HepG2 (cell line): Measurements from ENCODE around the gene GDF11. TPM values are rescaled to one million over a fixed set of nuclear protein-coding genes. Genes with fewer than 3 reads are reported as not detected.

Experiments
- ARNTL ChIP-seq: sonication (generic); formaldehyde crosslinking; IDR thresholded peaks from 2 replicates; pipeline ENCODE4 v1.4.0; 2020; ENCODE audit warnings: mild to moderate bottlenecking, missing genetic modification reagents
- ATF1 ChIP-seq: IDR thresholded peaks from 2 replicates; pipeline ENCODE4 v1.6.1; 2016; ENCODE audit warnings: mild to moderate bottlenecking, control low read depth
- CBX5 ChIP-seq: sonication (generic); formaldehyde crosslinking; IDR thresholded peaks from 2 replicates; pipeline ENCODE4 v1.4.0; 2020; ENCODE audit warnings: missing genetic modification reagents, borderline replicate concordance
- MEIS1 ChIP-seq: sonication (generic); formaldehyde crosslinking; IDR thresholded peaks from 2 replicates; pipeline ENCODE4 v1.9.0; 2021; ENCODE audit warnings: mild to moderate bottlenecking, missing genetic modification reagents, moderate library complexity, borderline replicate concordance
- NR2F1 ChIP-seq, 2 experiments: fragments of 450-650 bp in 1 of 2; formaldehyde crosslinking in 1 of 2; IDR thresholded peaks; 2 replicates each; pipeline versions ENCODE4 v1.5.0 to v1.6.1; 2016 to 2020; ENCODE audit warnings: mild to moderate bottlenecking in 1 of 2, missing compliant biosample characterization in 1 of 2, missing genetic modification reagents in 1 of 2, moderate library complexity in 1 of 2
- POGK ChIP-seq: sonication (generic); formaldehyde crosslinking; conservative IDR thresholded peaks from 2 replicates; pipeline ENCODE4 v1.8.0; 2022; ENCODE audit warnings: mild to moderate bottlenecking, moderate library complexity, missing genetic modification reagents
- SRSF4 ChIP-seq: fragments of 200-400 bp; formaldehyde crosslinking; IDR thresholded peaks from one replicate; pipeline ENCODE4 v1.6.1; 2018; ENCODE audit warnings: mild to moderate bottlenecking, low read depth, low read length, moderate library complexity; ENCODE audit not compliant: poor library complexity, severe bottlenecking
- SUZ12 ChIP-seq: fragments of 150-350 bp; IDR thresholded peaks from 2 replicates; pipeline ENCODE4 v1.6.1; 2014; ENCODE audit warnings: low read depth, low read length
- TARDBP ChIP-seq: sonication (generic); formaldehyde crosslinking; IDR thresholded peaks from 2 replicates; pipeline ENCODE4 v1.8.0; 2022; ENCODE audit warnings: mild to moderate bottlenecking, missing genetic modification reagents
- TFE3 ChIP-seq: IDR thresholded peaks from 2 replicates; pipeline ENCODE4 v1.6.1; 2016
- TP53 ChIP-seq: sonication (generic); formaldehyde crosslinking; conservative IDR thresholded peaks from 2 replicates; pipeline ENCODE4 v1.4.0; 2020; ENCODE audit warnings: missing genetic modification reagents
- ZBTB20 ChIP-seq: sonication (generic); formaldehyde crosslinking; IDR thresholded peaks from 2 replicates; pipeline ENCODE4 v1.8.1; 2023; ENCODE audit warnings: missing genetic modification reagents, low read depth, mild to moderate bottlenecking, borderline replicate concordance
- ZBTB37 ChIP-seq: sonication (generic); formaldehyde crosslinking; IDR thresholded peaks from 2 replicates; pipeline ENCODE4 v1.4.0; 2020; ENCODE audit warnings: mild to moderate bottlenecking, missing genetic modification reagents
- ZFP36 ChIP-seq: fragments of 150-350 bp; IDR thresholded peaks from 2 replicates; pipeline ENCODE4 v1.6.1; 2018; ENCODE audit warnings: borderline replicate concordance, low read length, low read depth; ENCODE audit not compliant: partially characterized antibody
- ZNF160 ChIP-seq: sonication (generic); formaldehyde crosslinking; IDR thresholded peaks from 2 replicates; pipeline ENCODE4 v1.8.0; 2022; ENCODE audit warnings: mild to moderate bottlenecking, inconsistent platforms, missing genetic modification reagents
- ZNF326 ChIP-seq: sonication (generic); formaldehyde crosslinking; IDR thresholded peaks from 2 replicates; pipeline ENCODE4 v1.4.0; 2020; ENCODE audit warnings: missing genetic modification reagents, borderline replicate concordance
- ZNF468 ChIP-seq: sonication (generic); formaldehyde crosslinking; IDR thresholded peaks from 2 replicates; pipeline ENCODE4 v1.8.0; 2022; ENCODE audit warnings: mild to moderate bottlenecking, moderate library complexity, missing genetic modification reagents
- ZNF546 ChIP-seq: sonication (generic); formaldehyde crosslinking; conservative IDR thresholded peaks from 2 replicates; pipeline ENCODE4 v1.8.1; 2023; ENCODE audit warnings: mild to moderate bottlenecking, missing genetic modification reagents
- ZNF883 ChIP-seq: sonication (generic); formaldehyde crosslinking; IDR thresholded peaks from 2 replicates; pipeline ENCODE4 v1.5.1; 2020; ENCODE audit warnings: mild to moderate bottlenecking, missing genetic modification reagents; ENCODE audit errors: not compliant biosample characterization
- ZSCAN22 ChIP-seq: sonication (generic); formaldehyde crosslinking; IDR thresholded peaks from 2 replicates; pipeline ENCODE4 v1.4.0; 2020; ENCODE audit warnings: mild to moderate bottlenecking, missing genetic modification reagents
- ZUFSP ChIP-seq: sonication (generic); formaldehyde crosslinking; IDR thresholded peaks from 2 replicates; pipeline ENCODE4 v1.9.0; 2021; ENCODE audit warnings: missing genetic modification reagents, mild to moderate bottlenecking, borderline replicate concordance
- polyA plus RNA-seq, 8 experiments: library from polyadenylated mRNA; depleted of rRNA in 3 of 8; stranded (reverse) in 7 of 8; unstranded in 1 of 8; fragments of >200 nt; fragmentation: Illumina TruSeq in 4 of 8; extraction: Trizol in 4 of 8; gene quantifications; 2 replicates each; pipeline versions ENCODE4 v1.2.1 to v1.2.3, GENCODE V29; 2011 to 2016; ENCODE audit warnings: low read depth in 4 of 8, missing spikeins in 1 of 8, mixed read lengths in 1 of 8; ENCODE audit not compliant: insufficient read depth in 1 of 8
- total RNA-seq, 5 experiments: library from RNA; depleted of rRNA; stranded (reverse); fragments of >200 nt; fragmentation: Illumina TruSeq; extraction: Trizol; gene quantifications; 2 replicates each; pipeline ENCODE4 v1.2.3, GENCODE V29; 2016; ENCODE audit warnings: low read depth in 1 of 5

GDF11 gene
- total and polyA plus RNA-seq, 2 of the 13 experiments (the other 11 are each of a cell fraction or from before 2014, with no cell fraction given) = 0.63 to 1.5 TPM

GRCh38 chr12:55715833-55716581 lies 26.9 kb upstream of the GDF11 start, which contains the start of gene BLOC1S1 (continued):
- TF ChIP-seq MEIS1 (0 out of 2 replicates have a peak, but pooled peaks have one; percentile 47), SRSF4 (no peak), ZUFSP (CRISPR knock-in tag) (no peak), CBX5 (peak; percentile 87; the same call in 1 of the 2 replicates), ZNF468 (CRISPR knock-in tag) (0 out of 2 replicates have a peak, but pooled peaks have one; percentile 41), ZSCAN22 (CRISPR knock-in tag) (no peak), ZBTB20 (CRISPR knock-in tag) (0 out of 2 replicates have a peak, but pooled peaks have one; percentile 30), ATF1 (CRISPR knock-in tag) (no peak), ARNTL (peak; percentile 82), TP53 (CRISPR knock-in tag) (no peak), ZNF883 (CRISPR knock-in tag) (peak; percentile 71), ZNF326 (no peak), TARDBP (CRISPR knock-in tag) (peak; percentile 81), TFE3 (CRISPR knock-in tag) (peak; percentile 94), NR2F1 (CRISPR knock-in tag; IDR thresholded peaks at IDR 0.05) (peak in 1 of 2 experiments; percentile 60; a peak in 2 of 4 replicates), ZBTB37 (CRISPR knock-in tag) (no peak), ZNF160 (CRISPR knock-in tag) (no peak), ZFP36 (no peak), SUZ12 (no peak), ZNF546 (CRISPR knock-in tag) (0 out of 2 replicates have a peak, but pooled peaks have one; percentile 86), POGK (CRISPR knock-in tag) (0 out of 2 replicates have a peak, but pooled peaks have one; percentile 20)
